ENCODE measurements around the gene DCAF8L2. TPM values are rescaled to one million over a fixed set of nuclear protein-coding genes. Genes with fewer than 3 reads are reported as not detected.

DCAF8L2 gene
- not detected in 2 replicates for total RNA-seq

DNA sequence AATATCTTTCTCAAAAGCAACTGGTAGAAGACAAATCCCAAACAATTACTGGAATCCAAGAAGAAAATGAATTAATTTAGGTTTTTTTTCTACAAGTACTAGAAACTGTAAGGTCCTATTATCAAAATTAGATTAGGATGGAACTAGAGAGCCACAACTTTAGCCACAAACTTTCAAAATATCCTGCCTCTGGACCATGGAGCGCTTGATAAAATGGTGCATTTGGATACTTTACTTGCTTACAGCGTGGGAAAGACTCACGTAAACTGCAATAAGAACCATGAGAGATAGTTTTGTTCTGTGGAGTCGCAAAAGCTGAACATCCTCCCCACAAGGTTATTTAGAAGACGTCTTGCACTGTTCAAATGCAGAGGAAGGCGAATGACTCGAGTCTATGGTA, at the start of gene DCAF8L2:
TSS of gene DCAF8L2 (plus strand) at position 301 of the 400 bp plus-strand sequence. CDS start 156,552 bp downstream, outside the sequence.

Other genes with a start within 250 kb of the DCAF8L2 start
- not detected in 2 replicates for gene PPP4R3C, start 127.0 kb upstream of the DCAF8L2 start, total RNA-seq
- gene MAGEB10, start 217.6 kb downstream of the DCAF8L2 start, total RNA-seq: not detected in 2 replicates

Data from uterine smooth muscle cell (primary cell).